ENCODE data around the gene UBE4B.
A peak's percentile ranks its signal among the peaks of the same experiment; 100 is the strongest.
"Not testable (repeated sequence)": the region's sequence is repeated elsewhere in the genome, so short reads cannot be mapped to it uniquely, and the experiment has no call there.

The UBE4B gene

DNA sequence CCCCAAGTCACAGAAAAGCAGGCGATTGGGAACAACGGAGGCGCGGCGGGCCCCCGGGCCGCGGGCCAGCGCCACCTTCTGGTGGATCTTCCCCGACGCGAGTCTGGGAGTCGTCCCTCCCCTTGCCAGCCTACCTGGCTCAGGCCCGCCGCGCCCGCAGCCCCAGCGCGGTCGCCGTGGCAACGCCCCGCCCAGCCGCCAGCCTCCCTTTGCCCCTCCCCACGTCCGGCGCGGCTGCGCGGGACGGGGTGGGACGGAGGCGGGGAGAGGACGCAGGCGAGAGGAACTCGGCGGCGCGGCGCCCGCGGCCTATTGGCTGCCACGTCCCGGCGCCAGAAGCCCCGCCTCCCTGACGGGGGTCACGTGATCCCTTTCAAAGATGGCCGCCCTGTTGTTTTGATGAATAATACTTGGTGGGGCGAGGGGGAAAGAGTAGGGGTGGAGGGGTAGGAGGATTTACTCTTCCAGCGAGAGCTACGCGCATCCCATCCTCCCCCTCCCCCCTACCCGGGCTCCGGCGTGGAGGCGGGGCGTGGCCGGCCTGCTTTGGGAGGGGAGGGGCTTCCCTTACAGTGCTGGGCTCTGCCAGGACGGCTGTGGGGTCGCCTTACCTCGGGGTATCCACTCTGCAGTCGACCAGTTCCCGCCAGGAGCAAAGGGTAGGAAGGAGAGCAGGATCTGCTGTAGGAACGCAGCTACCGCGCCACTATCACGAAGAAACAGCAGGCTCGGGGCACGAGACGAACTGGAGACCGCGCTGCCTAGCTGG is at the start of gene UBE4B:
UBE4B (plus strand) TSS at position 369 of the 769 bp plus-strand sequence. CDS start 713 bp downstream, outside the sequence.
- peak; percentile 85 to 99 (median 97) for DNase-seq

GRCh38 chr1:9984253-9984652 is 48.5 kb upstream of the UBE4B start:
- DNase-seq, result peak in 7 of 58 donors; percentile 11 to 42 (median 19)

- no peak for DNase-seq
These were observed 47.8 kb upstream of the UBE4B start for GRCh38 chr1:9985001-9985400.

- DNase-seq, result no peak
These were observed 43.0 kb upstream of the UBE4B start for GRCh38 chr1:9989773-9990172.

GRCh38 chr1:9990944-9991343 is 41.8 kb upstream of the UBE4B start:
- no peak for DNase-seq

DNA sequence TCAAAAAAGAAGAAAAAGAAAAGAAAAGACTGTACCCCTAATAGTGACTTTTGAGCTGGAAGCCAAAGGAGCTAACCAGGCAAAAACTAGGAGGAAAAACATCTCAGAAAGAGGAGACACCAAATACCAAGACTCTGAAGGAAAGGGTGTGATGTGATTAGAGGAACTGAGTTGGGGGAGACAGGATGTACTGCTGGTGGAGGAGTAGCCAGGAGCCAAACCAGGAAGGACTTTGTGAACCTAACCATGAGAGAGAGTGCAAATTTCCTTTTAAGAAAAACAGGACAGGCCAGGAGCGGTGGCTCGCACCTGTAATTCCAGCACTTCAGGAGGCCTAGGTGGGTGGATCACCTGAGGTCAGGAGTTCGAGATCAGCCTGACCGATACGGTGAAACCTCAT is 39.8 kb upstream of the UBE4B start:
- DNase-seq, result no peak

GRCh38 chr1:9993561-9994075 is 39.1 kb upstream of the UBE4B start:
- DNase-seq, result no peak

DNA sequence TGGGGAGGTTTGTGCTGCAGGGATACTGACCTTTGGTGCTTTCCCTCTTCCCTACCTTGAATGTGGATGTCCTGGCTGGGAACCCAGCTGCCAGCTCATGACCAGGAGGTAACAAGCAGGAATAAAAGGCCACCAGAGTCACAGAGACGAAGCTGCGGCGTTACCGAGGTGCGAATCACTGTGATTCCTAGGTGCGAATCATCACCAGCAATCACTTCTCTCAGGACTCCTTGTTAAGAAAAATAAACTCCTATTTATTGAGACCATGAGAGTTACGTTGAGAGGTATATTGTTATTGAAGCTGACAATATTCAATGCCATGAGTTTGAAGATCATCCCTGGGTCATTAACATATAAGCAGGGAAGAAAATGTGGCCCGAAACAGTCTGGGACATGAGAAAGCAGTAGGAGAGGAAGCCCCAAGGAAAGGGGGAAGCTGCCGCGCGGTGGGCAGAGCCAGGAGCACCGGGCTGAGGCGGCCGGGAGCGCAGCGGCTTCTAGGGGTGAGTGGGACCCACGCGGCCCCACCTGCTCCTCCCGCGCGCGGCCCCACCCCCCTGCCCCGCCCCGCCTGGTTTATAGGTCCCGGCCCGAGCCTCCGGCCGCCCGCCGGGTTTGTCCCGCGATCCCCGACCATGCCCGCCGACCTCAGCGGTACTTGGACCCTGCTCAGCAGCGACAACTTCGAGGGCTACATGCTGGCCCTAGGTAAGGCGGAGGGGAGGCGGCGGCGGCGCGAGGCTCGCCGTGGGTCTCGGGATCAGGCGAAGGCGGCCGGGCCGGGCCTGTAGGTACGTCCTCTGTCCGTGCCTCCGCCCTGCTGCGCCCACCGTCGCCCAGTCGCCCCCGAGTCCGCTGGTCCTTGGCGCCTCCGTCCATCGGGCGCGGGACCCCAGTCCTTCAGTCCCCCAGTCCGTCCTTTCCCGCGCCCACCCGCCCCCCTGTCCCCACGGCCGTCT is 35.9 kb upstream of the UBE4B start, which contains the start of gene RBP7:
RBP7 (plus strand) TSS at position 605 of the 959 bp plus-strand sequence; CDS start at position 636, 31 bp downstream.
- peak in 8 of 58 donors; percentile 4 to 27 (median 23) for DNase-seq

- DNase-seq, result peak in 49 of 58 donors; percentile 2 to 80 (median 33)
These were observed 31.6 kb upstream of the UBE4B start for GRCh38 chr1:10001016-10001665.

GRCh38 chr1:10005248-10005647 is 27.5 kb upstream of the UBE4B start:
- DNase-seq, result not testable (repeated sequence)

DNA sequence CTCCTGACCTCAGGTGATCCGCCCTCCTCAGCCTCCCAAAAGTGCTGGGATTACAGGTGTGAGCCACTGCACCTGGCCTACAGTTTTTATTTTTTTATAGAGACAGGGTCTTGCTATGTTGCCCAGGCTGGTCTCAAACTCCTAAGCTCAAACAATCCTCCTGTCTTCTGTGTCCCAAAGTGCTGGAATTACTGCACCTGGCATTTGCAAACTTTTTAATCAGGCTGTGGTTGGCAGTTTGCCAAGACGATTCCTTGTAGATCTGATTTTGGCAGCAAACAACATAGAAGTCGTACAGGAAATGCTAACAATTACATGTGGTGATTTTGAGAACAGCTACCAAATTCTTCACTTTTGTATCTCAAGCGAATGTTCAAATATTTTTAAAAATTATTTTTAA is 25.6 kb upstream of the UBE4B start:
- DNase-seq, result peak in 1 of 58 donors; percentile 14

GRCh38 chr1:10014016-10014415 is 18.7 kb upstream of the UBE4B start:
- no peak for DNase-seq

DNA sequence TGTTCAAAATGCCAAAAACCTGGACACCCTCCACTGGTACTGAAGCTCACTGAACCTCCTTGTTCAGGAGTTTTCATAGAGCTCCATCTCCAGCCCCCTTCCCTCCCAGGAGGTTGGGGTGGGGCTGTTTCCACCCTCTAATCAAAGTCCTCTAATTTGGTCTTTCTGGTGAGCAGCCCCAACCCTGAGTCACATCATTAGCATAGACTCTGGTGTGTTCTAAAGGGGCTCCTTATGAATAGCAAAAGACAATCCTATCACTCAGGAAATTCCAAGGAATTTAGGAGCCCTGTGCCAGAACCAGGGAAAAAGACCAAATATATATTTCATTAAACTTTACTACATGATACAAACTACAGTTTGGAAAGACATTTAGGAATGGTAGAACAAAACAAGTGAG is 13.2 kb upstream of the UBE4B start:
- no peak for DNase-seq

- DNase-seq, result no peak
These were observed 12.7 kb upstream of the UBE4B start for GRCh38 chr1:10020086-10020485.

- DNase-seq, result not testable (repeated sequence)
These were observed 12.1 kb upstream of the UBE4B start for GRCh38 chr1:10020678-10021077.

GRCh38 chr1:10021992-10022391 is 10.8 kb upstream of the UBE4B start:
- not testable (repeated sequence) for DNase-seq

DNA sequence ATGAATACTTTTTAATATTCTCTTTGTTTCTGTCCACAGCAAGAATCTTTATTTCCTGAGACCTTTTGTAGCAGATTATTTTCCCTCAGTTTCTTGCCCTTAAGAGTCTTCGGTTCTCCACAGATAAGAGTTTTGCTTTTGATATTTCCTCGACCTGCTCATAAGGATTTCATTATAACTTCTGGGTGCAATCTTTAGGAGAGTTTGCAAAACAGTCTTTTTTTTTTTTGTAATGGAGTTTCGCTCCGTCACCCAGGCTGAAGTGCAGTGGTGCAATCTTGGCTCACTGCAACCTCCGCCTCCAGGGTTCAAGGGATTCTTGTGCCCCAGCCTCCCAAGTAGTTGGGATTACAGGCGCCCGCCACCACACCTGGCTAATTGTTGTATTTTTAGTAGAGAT is 10.1 kb upstream of the UBE4B start:
- DNase-seq, result no peak

DNA sequence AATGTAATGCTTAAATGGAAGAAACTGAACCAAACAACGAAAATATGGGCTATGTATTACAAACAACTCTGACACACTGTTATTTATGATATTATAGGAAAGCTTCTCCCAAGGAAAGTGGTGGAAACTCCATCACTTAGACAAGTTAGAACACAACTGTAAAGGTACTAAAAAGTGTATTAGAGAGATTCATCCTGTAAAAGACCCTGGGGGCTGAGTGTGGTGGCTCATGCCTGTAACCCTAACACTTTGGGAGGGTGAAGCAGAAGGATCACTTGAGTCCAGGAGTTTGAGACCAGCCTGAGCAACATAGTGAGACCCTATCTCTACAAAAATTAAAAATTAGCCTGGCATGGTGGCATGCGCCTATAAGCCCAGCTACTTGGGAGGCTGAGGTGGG is 7.4 kb upstream of the UBE4B start:
- DNase-seq, result no peak

GRCh38 chr1:10027027-10027426 is 5.7 kb upstream of the UBE4B start:
- DNase-seq, result no peak

- DNase-seq, result not testable (repeated sequence)
These were observed 3.7 kb upstream of the UBE4B start for GRCh38 chr1:10028956-10029500.

DNA sequence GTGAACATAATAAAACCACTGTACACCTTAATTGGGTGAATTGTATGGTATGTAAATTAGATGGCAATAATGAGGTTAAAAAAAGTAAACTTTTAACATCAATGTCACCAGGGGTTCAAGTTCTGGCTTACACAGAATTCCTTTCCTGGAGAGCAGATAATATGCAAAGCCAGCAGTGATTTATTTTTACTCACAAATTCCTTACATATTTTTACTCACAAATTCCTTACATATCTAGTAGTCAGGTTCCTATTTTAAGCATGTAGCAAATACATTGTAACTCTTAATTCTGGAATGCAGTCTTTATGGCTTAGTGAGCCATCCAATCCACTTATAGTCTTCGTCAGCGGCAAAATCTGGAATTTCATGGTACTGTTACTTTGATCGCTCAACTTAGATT is 1.3 kb upstream of the UBE4B start:
- DNase-seq, result no peak

Measured in anterior cingulate cortex (tissue), 58 donors.